Activated CD8-positive, alpha-beta memory T cell treated with anti-CD3 and anti-CD28 coated beads for 1 hour (primary cell): ENCODE results near the gene RASAL2.
"Not testable (repeated sequence)": the region's sequence is repeated elsewhere in the genome, so short reads cannot be mapped to it uniquely, and the experiment has no call there.

Source experiments
- DNase-seq, 2 donors: peaks; one replicate each; pipeline ENCODE4 v3.0.0-alpha.2; 2020; ENCODE audit warnings: low read depth in 1 of 2; ENCODE audit errors: extremely low read depth in 1 of 2

Gene RASAL2

GRCh38 chr1:178500091-178500770 is 406.3 kb downstream of the RASAL2 start:
- no peak for DNase-seq

DNA sequence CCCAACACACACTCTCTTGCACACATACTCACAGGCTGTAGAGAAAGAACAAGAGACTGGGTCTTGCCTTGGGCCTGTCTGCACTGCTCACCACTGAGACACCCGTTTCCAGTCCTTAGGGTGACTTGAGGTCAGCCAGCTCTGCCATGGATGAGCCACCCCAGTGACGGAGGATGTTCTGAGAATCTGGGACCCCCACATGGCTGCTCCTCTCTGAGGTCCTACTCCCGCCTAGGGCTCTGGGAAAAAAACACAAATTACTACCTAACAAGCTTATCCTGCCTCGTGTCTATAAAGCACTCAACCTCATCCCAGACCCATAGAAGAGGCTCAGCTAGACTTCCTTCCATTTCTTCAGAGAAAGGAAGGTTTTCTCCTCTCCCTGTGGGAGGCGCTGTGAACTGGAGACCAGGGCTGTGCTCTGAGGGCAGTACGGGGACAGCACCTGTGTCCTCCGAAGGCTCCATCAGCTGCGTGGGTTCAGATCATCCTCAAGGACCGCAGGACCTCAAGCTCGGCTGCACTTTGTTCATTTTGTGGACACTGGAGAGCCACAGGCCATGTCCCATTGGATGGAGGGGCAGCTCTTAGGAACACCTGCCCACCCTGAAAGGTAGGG is 407.1 kb downstream of the RASAL2 start:
- DNase-seq = no peak

DNA sequence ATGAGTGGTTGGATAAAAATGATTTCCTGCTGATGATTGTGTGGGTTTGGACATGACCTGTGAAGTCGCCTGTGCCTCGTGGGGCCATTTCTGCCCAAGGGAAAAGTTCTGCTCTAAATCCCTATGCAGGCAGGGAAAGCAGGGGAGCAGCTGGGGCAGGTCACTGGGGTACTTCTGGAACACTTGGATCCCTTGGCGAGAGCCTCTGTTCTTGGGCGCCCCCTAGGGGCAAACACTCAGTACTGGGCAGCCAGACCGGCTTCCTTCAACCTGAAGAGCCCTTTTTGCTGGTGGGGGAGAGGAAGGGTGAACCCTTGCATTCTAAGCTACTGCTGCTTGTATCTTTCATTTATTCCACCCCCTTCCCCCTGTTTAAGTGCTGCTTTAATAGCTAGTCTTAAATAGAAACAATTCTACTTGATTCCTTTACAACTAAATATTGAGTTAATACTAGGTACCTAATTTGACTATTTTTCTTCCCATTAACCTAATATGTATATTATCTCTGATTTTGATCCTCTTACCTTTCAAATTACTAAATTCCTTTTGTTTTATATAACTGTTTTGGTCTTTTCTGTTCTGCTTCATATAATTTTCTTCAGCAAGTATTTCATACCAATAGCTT is 407.9 kb downstream of the RASAL2 start:
- DNase-seq = peak in 1 of 2 donors; percentile 19

DNA sequence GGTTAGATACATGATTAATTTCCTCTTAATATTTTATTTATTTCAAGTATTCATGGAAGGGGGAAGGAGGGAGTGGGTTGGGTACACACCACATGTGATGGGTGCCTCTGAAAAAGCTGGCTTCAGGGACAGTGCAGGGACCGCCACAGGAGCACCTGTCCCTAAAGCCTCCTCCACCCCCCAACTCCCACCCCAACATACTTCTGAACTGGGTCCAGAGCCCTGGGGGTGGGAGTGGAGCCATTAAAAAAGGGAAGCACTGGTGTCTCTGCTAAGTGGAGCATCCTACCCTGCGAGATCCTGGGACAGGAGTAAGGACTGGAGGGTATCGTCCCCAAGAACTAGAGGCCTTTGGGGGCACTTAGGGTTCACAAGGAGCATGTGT is 408.4 kb downstream of the RASAL2 start:
- DNase-seq = no peak

DNA sequence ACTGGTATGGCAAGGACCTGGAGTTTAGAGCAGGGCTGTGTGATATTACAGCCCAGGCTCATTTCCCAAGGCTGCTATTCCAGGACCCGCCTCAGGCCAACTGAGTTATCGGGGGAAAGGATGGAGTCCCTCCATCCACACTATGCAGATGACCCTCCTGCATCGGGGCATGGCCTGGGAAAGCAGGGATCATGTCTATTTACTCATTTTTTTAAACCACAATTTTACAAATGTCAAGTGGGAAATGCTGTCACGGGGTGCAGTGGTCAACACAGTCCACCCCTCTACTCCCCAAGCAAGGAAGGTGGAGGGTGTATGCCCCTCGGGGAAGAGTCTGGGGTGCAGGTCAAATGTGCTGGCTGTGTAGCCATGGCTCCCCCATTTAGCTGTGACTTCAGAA is 409.0 kb downstream of the RASAL2 start:
- DNase-seq = no peak

- not testable (repeated sequence) for DNase-seq
Measured at GRCh38 chr1:178503316-178503715, 409.4 kb downstream of the RASAL2 start.

DNA sequence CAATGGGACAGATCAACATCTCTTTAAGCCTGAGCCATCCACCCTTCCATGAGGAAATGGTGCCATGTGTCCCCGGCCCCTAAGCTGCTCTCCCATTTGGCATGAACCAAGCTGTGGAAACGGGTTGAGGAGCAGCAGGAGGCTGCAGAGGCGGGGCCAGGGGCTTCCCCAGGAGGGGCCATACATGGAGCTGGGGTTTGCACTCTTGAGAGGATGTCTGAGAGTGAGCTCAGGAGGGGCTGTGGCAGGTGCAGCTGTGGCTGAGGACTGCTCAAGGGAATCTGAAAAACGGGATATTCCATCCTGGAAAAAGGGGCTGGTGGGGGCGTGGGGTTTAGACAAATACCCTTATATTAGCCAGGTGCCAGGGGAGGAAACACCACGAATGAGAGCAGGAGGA is 409.9 kb downstream of the RASAL2 start:
- no peak for DNase-seq

GRCh38 chr1:178504286-178504685 is 410.4 kb downstream of the RASAL2 start:
- no peak for DNase-seq

GRCh38 chr1:178506177-178506576 is 412.3 kb downstream of the RASAL2 start:
- DNase-seq = no peak

- no peak for DNase-seq
Measured at GRCh38 chr1:178506669-178507068, 412.8 kb downstream of the RASAL2 start.

DNA sequence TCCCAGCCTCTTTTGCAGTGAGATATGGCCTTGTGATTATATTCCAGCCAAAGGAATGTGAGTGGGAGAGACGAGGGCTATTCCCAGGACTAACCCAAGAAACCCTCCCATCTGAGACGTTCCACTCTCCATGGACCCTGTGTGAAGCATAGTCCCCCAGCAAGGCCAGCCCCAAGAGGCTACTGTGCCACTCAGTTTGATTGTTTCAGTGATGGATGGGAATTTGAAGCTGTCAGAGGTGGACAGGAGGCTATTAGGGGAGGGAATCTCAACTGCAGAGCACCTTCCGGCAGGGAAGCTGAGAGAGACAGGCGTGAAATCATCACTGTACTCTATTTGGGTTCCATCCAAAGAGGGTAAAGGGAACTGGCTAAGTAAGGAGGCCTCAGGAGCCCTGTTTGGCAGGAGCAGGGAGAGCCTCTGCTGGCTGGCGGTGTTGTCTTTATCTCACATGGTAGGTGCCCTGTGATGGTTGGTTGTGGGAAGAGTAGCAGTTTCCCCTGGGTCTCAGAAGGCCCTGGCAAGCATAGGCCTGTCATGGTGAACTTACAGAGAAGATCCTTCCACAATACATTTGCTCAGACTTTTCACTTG is 415.6 kb downstream of the RASAL2 start:
- no peak for DNase-seq

DNA sequence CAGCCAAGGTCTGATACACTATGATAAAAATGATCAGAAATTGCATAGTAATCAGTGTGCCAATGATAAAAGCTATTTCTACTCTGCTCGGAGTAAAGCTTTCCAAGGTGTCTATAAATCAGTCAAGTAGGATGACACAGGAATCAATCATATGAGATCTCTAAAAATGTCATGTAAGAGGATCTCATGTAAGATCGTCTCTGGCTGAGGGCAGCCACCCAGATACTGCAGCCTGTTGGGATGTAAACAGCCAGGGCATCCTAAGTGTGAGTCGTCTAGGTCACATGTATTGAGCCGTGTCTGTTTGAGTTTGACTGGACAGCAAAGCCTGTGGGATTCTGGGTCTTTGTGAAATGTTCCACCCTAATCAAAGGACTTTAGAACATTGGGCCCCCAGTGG is 416.3 kb downstream of the RASAL2 start:
- DNase-seq = no peak

GRCh38 chr1:178512566-178513277 is 418.8 kb downstream of the RASAL2 start, which contains the start of gene TEX35:
Gene TEX35, plus strand, starts transcription at chr1:178513109. Its CDS starts 80 bp downstream, at chr1:178513189.
- DNase-seq = no peak

DNA sequence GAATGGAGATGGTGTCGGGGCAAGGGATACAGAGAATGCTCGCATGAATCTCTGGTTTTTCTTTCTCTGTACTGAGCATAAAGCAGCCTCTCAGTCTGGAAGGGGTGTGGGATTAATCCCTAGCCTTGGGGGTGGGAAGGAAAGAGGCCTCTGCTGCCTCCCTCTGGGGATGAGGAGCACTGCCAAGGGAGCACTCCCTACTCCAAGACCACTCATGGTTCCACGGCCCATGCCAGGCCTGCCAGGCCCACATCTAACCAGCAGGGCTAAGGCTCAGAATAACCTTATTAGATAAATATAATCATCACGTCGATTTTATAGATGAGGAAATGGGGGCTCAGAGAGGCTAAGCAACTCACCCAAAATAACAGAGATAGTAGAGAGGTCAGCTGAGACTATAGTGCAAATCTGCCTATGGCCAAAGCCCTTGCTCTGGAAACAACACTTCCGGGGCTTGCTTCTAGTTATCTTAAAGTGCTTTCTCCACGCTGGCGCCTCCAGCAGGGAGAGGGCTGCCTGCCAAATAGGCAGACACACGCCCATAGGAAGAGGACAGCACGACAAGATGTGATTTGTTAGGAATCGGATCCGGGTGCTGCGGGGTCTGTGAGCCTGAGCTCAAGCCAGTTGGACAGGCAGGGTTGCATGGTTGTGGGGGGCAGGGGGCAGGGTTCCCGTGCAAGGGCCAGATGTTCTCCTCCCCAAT is 419.5 kb downstream of the RASAL2 start:
- DNase-seq = no peak

DNA sequence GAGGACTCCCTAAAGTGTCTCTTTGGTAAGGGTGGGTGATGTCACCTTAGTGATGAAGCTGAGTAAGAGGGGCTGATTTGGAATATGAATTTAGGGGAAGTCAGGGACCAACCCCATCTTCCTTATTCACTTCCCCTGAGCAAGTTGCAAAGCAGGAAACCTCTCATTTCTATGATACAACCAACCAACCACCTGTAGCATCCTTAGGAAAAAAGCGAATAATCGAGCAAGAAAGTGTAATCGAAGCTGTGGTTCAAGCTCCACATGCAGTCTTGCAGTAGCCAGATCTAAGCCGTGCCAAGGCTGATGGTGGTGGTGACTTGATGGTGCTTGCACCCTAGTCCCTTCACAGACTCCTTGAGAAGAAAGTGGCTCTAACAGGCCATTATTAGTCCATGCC is 422.2 kb downstream of the RASAL2 start:
- no peak for DNase-seq

- DNase-seq = no peak
Measured at GRCh38 chr1:178518894-178519293, 425.0 kb downstream of the RASAL2 start.

DNA sequence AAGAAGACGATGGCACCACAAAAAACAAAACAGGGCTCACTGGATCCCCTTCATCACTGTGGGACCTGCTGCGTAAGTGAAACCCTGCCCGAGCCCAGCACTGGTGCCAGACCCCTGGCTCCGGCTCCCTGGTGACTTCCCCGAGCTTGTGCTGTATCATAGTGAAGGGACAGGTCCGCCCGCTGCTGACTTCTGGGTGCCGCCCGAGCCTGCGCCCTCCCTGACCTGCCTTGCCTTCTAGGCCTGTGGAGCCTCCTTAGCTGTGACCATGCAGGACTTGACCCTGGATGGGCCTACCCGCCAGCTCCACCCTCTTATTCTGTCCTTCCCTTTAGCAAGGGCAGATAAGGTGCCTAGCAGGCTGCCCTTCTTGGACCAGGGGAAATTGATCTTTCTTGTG is 426.9 kb downstream of the RASAL2 start:
- DNase-seq = no peak

DNA sequence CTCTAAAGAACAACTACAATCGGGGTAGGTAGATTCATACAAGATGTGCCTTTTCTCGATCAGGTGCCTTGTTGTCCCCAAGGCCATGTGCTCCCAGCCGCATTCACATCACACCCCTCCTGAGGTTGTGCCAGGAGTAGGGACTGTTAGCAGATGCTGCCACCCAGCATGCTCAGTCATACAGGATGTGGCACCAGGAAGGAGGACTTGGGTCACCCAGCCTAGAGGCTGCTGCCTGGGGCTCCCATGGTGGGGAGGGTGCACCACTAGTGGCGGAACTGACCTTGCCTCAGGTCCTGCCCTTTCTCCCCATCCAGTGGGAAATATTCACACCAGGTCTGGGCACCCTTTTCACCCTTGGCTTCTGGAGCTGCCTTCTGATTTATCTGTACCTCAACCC is 427.3 kb downstream of the RASAL2 start:
- DNase-seq = no peak

DNA sequence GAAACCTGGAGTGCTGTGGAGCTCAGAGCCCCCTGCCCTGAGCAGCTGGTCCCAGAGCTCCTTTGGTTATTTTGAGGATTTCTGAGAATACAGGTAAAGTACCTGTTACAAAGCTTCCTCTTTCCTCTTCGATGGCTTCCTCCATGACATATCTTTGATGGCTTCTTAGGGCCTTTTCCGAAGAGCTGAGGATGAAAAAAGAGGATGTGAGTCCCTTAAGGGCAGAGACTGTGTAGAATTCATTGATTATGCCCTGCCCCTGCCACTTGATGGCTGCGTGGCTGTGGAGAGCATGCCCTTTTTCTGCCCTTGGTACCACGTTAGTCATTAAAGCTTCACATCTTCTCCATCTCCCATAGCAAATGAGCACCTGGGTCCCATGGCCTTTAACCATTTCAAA is 433.2 kb downstream of the RASAL2 start:
- DNase-seq = no peak

GRCh38 chr1:178528228-178528952 is 434.5 kb downstream of the RASAL2 start:
- no peak for DNase-seq
